Inferior parietal cortex (tissue), 1 donor: ENCODE data around the gene CEBPE.

Source experiments
- DNase-seq: peaks from one replicate; pipeline ENCODE4 v3.0.0-alpha.2; 2016; ENCODE audit errors: extremely low spot score

The CEBPE gene

GRCh38 chr14:23102801-23103200 lies 16.3 kb downstream of the CEBPE start:
- DNase-seq = no peak

GRCh38 chr14:23101986-23102625 lies 16.9 kb downstream of the CEBPE start:
- DNase-seq = no peak

GRCh38 chr14:23101213-23101970 lies 17.7 kb downstream of the CEBPE start:
- no peak for DNase-seq

- DNase-seq = no peak
Observed at GRCh38 chr14:23099212-23099861, 19.7 kb downstream of the CEBPE start.

- no peak for DNase-seq
Observed at GRCh38 chr14:23097786-23098185, 21.3 kb downstream of the CEBPE start.

- peak; percentile 100 for DNase-seq
Observed at GRCh38 chr14:23095196-23096108, 23.6 kb downstream of the CEBPE start, which contains the start of gene C14orf119. C14orf119 (plus strand) TSS chr14:23095505; CDS start chr14:23097659, 2,154 bp downstream.

GRCh38 chr14:23094666-23095195 lies 24.3 kb downstream of the CEBPE start, which contains the start of gene ACIN1:
ACIN1 (minus strand) TSS chr14:23095136; CDS start chr14:23095112, 24 bp downstream.
- DNase-seq = no peak

GRCh38 chr14:23093991-23094665 lies 24.9 kb downstream of the CEBPE start:
- DNase-seq = no peak

- no peak for DNase-seq
Observed at GRCh38 chr14:23093526-23093925, 25.5 kb downstream of the CEBPE start.

GRCh38 chr14:23093104-23093503 lies 26.0 kb downstream of the CEBPE start:
- no peak for DNase-seq

GRCh38 chr14:23091294-23092225 lies 27.5 kb downstream of the CEBPE start:
- DNase-seq = no peak

GRCh38 chr14:23090254-23090636 lies 28.8 kb downstream of the CEBPE start:
- no peak for DNase-seq

- no peak for DNase-seq
Observed at GRCh38 chr14:23089498-23090253, 29.4 kb downstream of the CEBPE start.

- no peak for DNase-seq
Observed at GRCh38 chr14:23086565-23086964, 32.5 kb downstream of the CEBPE start.

GRCh38 chr14:23085458-23085857 lies 33.6 kb downstream of the CEBPE start:
- no peak for DNase-seq

- no peak for DNase-seq
Observed at GRCh38 chr14:23080474-23080873, 38.6 kb downstream of the CEBPE start.

GRCh38 chr14:23079716-23080115 lies 39.3 kb downstream of the CEBPE start:
- DNase-seq = no peak

GRCh38 chr14:23078692-23079116 lies 40.4 kb downstream of the CEBPE start:
- DNase-seq = peak; percentile 47

GRCh38 chr14:23077962-23078361 lies 41.1 kb downstream of the CEBPE start:
- no peak for DNase-seq
